ENCODE measurements around the gene WNT7A.

DNA sequence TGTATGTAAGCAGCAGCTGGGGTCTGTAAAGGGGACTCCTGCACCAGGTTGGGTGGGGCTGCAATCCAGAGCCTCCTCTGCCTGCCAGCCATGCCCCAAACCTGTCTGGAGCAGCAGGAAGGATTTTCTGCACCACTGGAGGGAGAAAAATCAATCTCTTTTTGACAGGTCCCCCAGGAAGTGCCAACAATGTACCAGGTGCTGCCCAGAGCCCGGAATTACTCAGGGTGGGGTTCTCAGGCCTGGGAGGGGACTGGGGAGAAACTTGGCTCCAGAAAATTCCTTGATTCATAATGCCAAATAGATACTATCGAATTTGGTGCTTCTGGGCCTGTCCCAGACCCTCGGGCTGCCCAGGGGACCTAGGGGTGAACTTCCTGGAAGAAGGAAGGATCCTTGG is 52.6 kb downstream of the WNT7A start:
- TF ChIP-seq, protein P1, sequence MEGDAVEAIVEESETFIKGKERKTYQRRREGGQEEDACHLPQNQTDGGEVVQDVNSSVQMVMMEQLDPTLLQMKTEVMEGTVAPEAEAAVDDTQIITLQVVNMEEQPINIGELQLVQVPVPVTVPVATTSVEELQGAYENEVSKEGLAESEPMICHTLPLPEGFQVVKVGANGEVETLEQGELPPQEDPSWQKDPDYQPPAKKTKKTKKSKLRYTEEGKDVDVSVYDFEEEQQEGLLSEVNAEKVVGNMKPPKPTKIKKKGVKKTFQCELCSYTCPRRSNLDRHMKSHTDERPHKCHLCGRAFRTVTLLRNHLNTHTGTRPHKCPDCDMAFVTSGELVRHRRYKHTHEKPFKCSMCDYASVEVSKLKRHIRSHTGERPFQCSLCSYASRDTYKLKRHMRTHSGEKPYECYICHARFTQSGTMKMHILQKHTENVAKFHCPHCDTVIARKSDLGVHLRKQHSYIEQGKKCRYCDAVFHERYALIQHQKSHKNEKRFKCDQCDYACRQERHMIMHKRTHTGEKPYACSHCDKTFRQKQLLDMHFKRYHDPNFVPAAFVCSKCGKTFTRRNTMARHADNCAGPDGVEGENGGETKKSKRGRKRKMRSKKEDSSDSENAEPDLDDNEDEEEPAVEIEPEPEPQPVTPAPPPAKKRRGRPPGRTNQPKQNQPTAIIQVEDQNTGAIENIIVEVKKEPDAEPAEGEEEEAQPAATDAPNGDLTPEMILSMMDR (IDR thresholded peaks at IDR 0.05; ENCODE audit: borderline replicate concordance, extremely low read depth, low read length, poor library complexity, severe bottlenecking) = no peak
- TF ChIP-seq EZH2 (IDR thresholded peaks at IDR 0.05; ENCODE audit: borderline replicate concordance, low read depth, low read length, severe bottlenecking) = no peak

All from DND-41 (cell line).